K562 (cell line): ENCODE results near the gene HERC3. TPM values are rescaled to one million over a fixed set of nuclear protein-coding genes. Genes with fewer than 3 reads are reported as not detected.

Source experiments
- ATAC-seq: fragments of 200-7000 bp; cut with Tn5 transposase; 3 replicates; pipeline ENCODE4 v1.9.1; 2020; ENCODE audit warnings: moderate library complexity
- BruUV-seq: library from RNA; stranded (reverse); fragments of 400-500 nt; replicated peaks from 2 replicates; lab custom pipeline; 2021; lab: Mats Ljungman, UMichigan
- CTCF ChIA-PET: fragments of 300-600 bp; formaldehyde crosslinking; extraction: SDS; loops from one replicate; lab custom pipeline; 2021; ENCODE audit warnings: low intra/inter-chr PET ratio; lab: Yijun Ruan, JAX
- POLR2A ChIA-PET: fragments of 300-600, 350-650 bp; sonication (Branson Sonifier 250); formaldehyde crosslinking; extraction: SDS; loops from one replicate; lab custom pipeline; 2021; ENCODE audit warnings: antibody characterized with exemption, inconsistent platforms; lab: Yijun Ruan, JAX
- DNase-seq, 4 experiments: peaks; one replicate each; pipeline versions ENCODE4 v3.0.0 to v3.0.0-alpha.2; 2011 to 2018; ENCODE audit warnings: low spot score in 3 of 4, mixed read lengths in 3 of 4; ENCODE audit errors: extremely low read depth in 1 of 4
- FAIRE-seq: peaks from 2 replicates; lab custom pipeline; 2011; peaks lifted over from hg19 to GRCh38; lab: Jason Lieb, UNC
- H2AFZ ChIP-seq: 2 replicates; pipeline ENCODE4 v1.6.0; 2011; ENCODE audit warnings: low read depth, low read length, control low read depth, inconsistent platforms
- H3K27ac ChIP-seq: fragments of 200-600 bp; 3 replicates; pipeline ENCODE4 v1.8.0; 2011; ENCODE audit warnings: low read depth, mild to moderate bottlenecking, control low read depth, inconsistent platforms, low read length, moderate library complexity, mixed read lengths; ENCODE audit errors: extremely low read depth
- H3K27me3 ChIP-seq, 2 experiments: fragments of 300-600 bp in 1 of 2; 2 replicates in 1 of 2; 3 replicates in 1 of 2; pipeline versions ENCODE4 v1.6.0 to v1.8.0; 2011; ENCODE audit warnings: inconsistent platforms in 2 of 2, low read length in 2 of 2, mild to moderate bottlenecking in 1 of 2, mixed read lengths in 1 of 2, moderate library complexity in 1 of 2; ENCODE audit not compliant: control insufficient read depth in 2 of 2, insufficient read depth in 2 of 2
- H3K36me3 ChIP-seq: fragments of 300-600 bp; 3 replicates; pipeline ENCODE4 v1.8.0; 2011; ENCODE audit warnings: mild to moderate bottlenecking, low read length, inconsistent platforms; ENCODE audit not compliant: control insufficient read depth, insufficient read depth
- H3K4me1 ChIP-seq, 2 experiments: fragments of 200-600 bp in 1 of 2; replicated peaks in 1 of 2; 2 replicates in 1 of 2; 3 replicates in 1 of 2; pipeline versions ENCODE4 v1.5.1 to v1.8.0; 2011; ENCODE audit warnings: inconsistent platforms in 2 of 2, low read length in 2 of 2, mild to moderate bottlenecking in 1 of 2, mixed read lengths in 1 of 2, moderate library complexity in 1 of 2; ENCODE audit not compliant: control insufficient read depth in 2 of 2, insufficient read depth in 2 of 2
- H3K4me2 ChIP-seq: 2 replicates; pipeline ENCODE4 v1.6.1; 2011; ENCODE audit warnings: low read length, control low read depth, inconsistent platforms, mixed read lengths; ENCODE audit not compliant: insufficient read depth
- H3K4me3 ChIP-seq: fragments of 200-600 bp; sonication (generic), shearing (Covaris generic); 2 replicates; pipeline ENCODE4 v1.5.1; 2016; ENCODE audit warnings: control low read depth, inconsistent platforms
- H3K79me2 ChIP-seq: fragments of 200-600 bp; 3 replicates; pipeline ENCODE4 v1.8.0; 2011; ENCODE audit warnings: low read length, inconsistent platforms; ENCODE audit not compliant: control insufficient read depth, insufficient read depth
- H3K9ac ChIP-seq, 2 experiments: 2 replicates each; pipeline versions ENCODE4 v1.6.0 to v1.6.1; 2011; ENCODE audit warnings: low read depth in 2 of 2, low read length in 2 of 2, control low read depth in 1 of 2, inconsistent platforms in 1 of 2, mild to moderate bottlenecking in 1 of 2, mixed read lengths in 1 of 2; ENCODE audit not compliant: insufficient read depth in 1 of 2
- H3K9me1 ChIP-seq: one replicate; pipeline ENCODE4 v1.6.0; 2011; ENCODE audit warnings: inconsistent platforms, mild to moderate bottlenecking, low read length, moderate library complexity; ENCODE audit not compliant: control insufficient read depth, insufficient read depth
- H3K9me3 ChIP-seq: replicated peaks from 2 replicates; pipeline ENCODE4 v1.5.1; 2011; ENCODE audit warnings: low read depth, low read length, inconsistent platforms; ENCODE audit not compliant: control insufficient read depth, insufficient read depth
- H4K20me1 ChIP-seq: replicated peaks from 2 replicates; pipeline ENCODE4 v1.6.1; 2011; ENCODE audit warnings: low read length, inconsistent platforms, mixed read lengths; ENCODE audit not compliant: control insufficient read depth, insufficient read depth
- ETS1 ChIP-seq: conservative IDR thresholded peaks from 2 replicates; pipeline ENCODE4 v1.6.1; 2011; ENCODE audit warnings: low read depth, mild to moderate bottlenecking, low read length; ENCODE audit not compliant: control insufficient read depth
- REST ChIP-seq, 2 experiments: fragments of 450-650 bp; formaldehyde crosslinking in 1 of 2; IDR thresholded peaks; 2 replicates each; pipeline versions ENCODE4 v1.4.0 to v1.6.1; 2014 to 2020; ENCODE audit warnings: mild to moderate bottlenecking in 2 of 2, borderline replicate concordance in 1 of 2, low read depth in 1 of 2
- TCF15 ChIP-seq: fragments of 250-450 bp; sonication (Bioruptor Pico); IDR thresholded peaks from 2 replicates; pipeline ENCODE4 v1.8.0; 2022; ENCODE audit warnings: moderate library complexity, mild to moderate bottlenecking, inconsistent platforms
- TSHZ1 ChIP-seq: fragments of 250-450 bp; sonication (Bioruptor Pico); IDR thresholded peaks from 2 replicates; pipeline ENCODE4 v1.4.0; 2020; ENCODE audit warnings: mild to moderate bottlenecking, moderate library complexity
- ZNF12 ChIP-seq: sonication (generic); formaldehyde crosslinking; IDR thresholded peaks from 2 replicates; pipeline ENCODE4 v1.4.0; 2020; ENCODE audit warnings: mild to moderate bottlenecking, missing genetic modification reagents
- ZNF699 ChIP-seq: fragments of 250-450 bp; sonication (Bioruptor Pico); IDR thresholded peaks from 2 replicates; pipeline ENCODE4 v1.8.0; 2021; ENCODE audit warnings: mild to moderate bottlenecking, moderate library complexity; ENCODE audit not compliant: insufficient replicate concordance
- WGBS: fragments of 100-300 bp; shearing (Covaris generic); methylation state at CpG from one replicate; pipeline ENCODE4 v1.1.6; 2016; ENCODE audit warnings: low coverage, mixed read lengths; ENCODE audit not compliant: insufficient coverage; ENCODE audit errors: missing lambda C conversion rate; 5-methylcytosine and 5-hydroxymethylcytosine counted together
- in situ Hi-C: fragments of 300-500 bp; cut with MboI; formaldehyde crosslinking; loops from 4 replicates; pipeline ENCODE4 v1.15.0; 2018; ENCODE audit warnings: inconsistent platforms, mixed read lengths
- intact Hi-C: fragments of 100-400 bp; cut with micrococcal nuclease; formaldehyde crosslinking; loops from 2 replicates; pipeline ENCODE4 v1.14.2; 2022
- polyA plus RNA-seq, 8 experiments: library from polyadenylated mRNA; depleted of rRNA in 4 of 8; stranded (reverse) in 5 of 8; unstranded in 3 of 8; fragments of >200 nt; fragmentation: Nextera tagmentation in 2 of 8; fragmentation: Illumina TruSeq in 1 of 8; extraction: Ambion mirVana in 2 of 8; extraction: Trizol in 1 of 8; gene quantifications; 2 replicates each; pipeline versions ENCODE4 v1.2.1 to v1.2.3, GENCODE V29; 2011 to 2014; ENCODE audit warnings: inconsistent platforms in 1 of 8, missing spikeins in 1 of 8
- total RNA-seq, 7 experiments: library from RNA; depleted of rRNA in 6 of 7; stranded (reverse); fragments of >200 nt in 6 of 7; fragmentation: Illumina TruSeq in 2 of 7; extraction: Trizol in 2 of 7; gene quantifications; 2 replicates each; pipeline versions ENCODE4 v1.2.1 to v1.2.3, GENCODE V29; 2011 to 2021; ENCODE audit warnings: low replicate concordance in 1 of 7

The HERC3 gene
- total and polyA plus RNA-seq, 9 of the 15 experiments (the other 6 are each of a cell fraction or from before 2014, with no cell fraction given): 1.8 to 13.1 (median 7.6) TPM

GRCh38 chr4:88610771-88611170, 18.5 kb downstream of the HERC3 start:
- Histone ChIP-seq H4K20me1 (no peaks in the 10 kb centered on the region), H3K4me1 (no peaks in the 10 kb centered on the region; a peak in 1 of 5 replicates), H3K4me3 (no peak overlapping the region), H3K9me1 (no peaks in the 10 kb centered on the region), H2AFZ (no peak overlapping the region), H3K9me3 (no peaks in the 10 kb centered on the region), H3K4me2 (no peak overlapping the region; the same call in 1 of the 2 replicates), H3K27me3 (no peaks in the 10 kb centered on the region), H3K9ac (peak overlapping the region in 1 of 2 experiments; percentile 13; a peak in 1 of 4 replicates), H3K36me3 (peaks cover 5% of the 10 kb centered on the region; the same call in 2 of the 3 replicates), H3K27ac (no peak overlapping the region), H3K79me2 (no peaks in the 10 kb centered on the region)
- ChIA-PET POLR2A (no interaction called here), CTCF (no interaction called here)
- no peak for DNase-seq
- no TSS peak for BruUV-seq
- FAIRE-seq: no peak
- no peak for TF ChIP-seq ZNF699 (CRISPR knock-in tag)
- TF ChIP-seq ZNF12: no peak
- TF ChIP-seq TSHZ1 (CRISPR knock-in tag): no peak
- no peak for TF ChIP-seq REST (IDR thresholded peaks at IDR 0.05; ENCODE audit: borderline replicate concordance)
- TF ChIP-seq REST (CRISPR knock-in tag; IDR thresholded peaks at IDR 0.05; ENCODE audit: low read depth): no peak
- TF ChIP-seq TCF15 (CRISPR knock-in tag): no peak
- no peak for TF ChIP-seq ETS1
- 56% methylated on average over 5 of the region's 5 CpGs for WGBS
- in situ Hi-C loops: no loop called here
- intact Hi-C loops: no loop called here
- ATAC-seq: no peak; the same call in 2 of the 3 replicates
